HPDE6-E6E7 (cell line): ENCODE results near the gene STAT1.

Experiments used
- DNase-seq: peaks from one replicate; pipeline ENCODE4 v3.0.0; 2011; ENCODE audit warnings: missing footprints; ENCODE audit errors: extremely low spot score

STAT1 gene

GRCh38 chr2:191013932-191014652 is at the start of gene STAT1:
Gene STAT1 (minus strand): TSS chr2:191014171. CDS start chr2:191010003, 4,168 bp downstream.
- peak; percentile 89 for DNase-seq

- no peak for DNase-seq
Measured at GRCh38 chr2:191063584-191063983, 49.6 kb upstream of the STAT1 start.

GRCh38 chr2:191061381-191061980 is 47.5 kb upstream of the STAT1 start:
- DNase-seq: no peak

- no peak for DNase-seq
Measured at GRCh38 chr2:191059308-191059707, 45.3 kb upstream of the STAT1 start.

- no peak for DNase-seq
Measured at GRCh38 chr2:191056228-191056627, 42.3 kb upstream of the STAT1 start.

GRCh38 chr2:191053256-191053655 is 39.3 kb upstream of the STAT1 start:
- DNase-seq: no peak

- DNase-seq: peak; percentile 32
Measured at GRCh38 chr2:191051825-191052778, 38.1 kb upstream of the STAT1 start.

GRCh38 chr2:191051177-191051576 is 37.2 kb upstream of the STAT1 start:
- DNase-seq: no peak

GRCh38 chr2:191050640-191050987 is 36.6 kb upstream of the STAT1 start:
- DNase-seq: no peak

- DNase-seq: no peak
Measured at GRCh38 chr2:191049728-191050639, 36.0 kb upstream of the STAT1 start.

GRCh38 chr2:191048073-191048472 is 34.1 kb upstream of the STAT1 start:
- no peak for DNase-seq

- no peak for DNase-seq
Measured at GRCh38 chr2:191045141-191045540, 31.2 kb upstream of the STAT1 start.

GRCh38 chr2:191043438-191043837 is 29.5 kb upstream of the STAT1 start:
- no peak for DNase-seq

GRCh38 chr2:191041418-191042161 is 27.6 kb upstream of the STAT1 start:
- DNase-seq: peak; percentile 58

GRCh38 chr2:191039616-191040015 is 25.6 kb upstream of the STAT1 start:
- DNase-seq: no peak

GRCh38 chr2:191038741-191039140 is 24.8 kb upstream of the STAT1 start:
- DNase-seq: no peak

- peak; percentile 59 for DNase-seq
Measured at GRCh38 chr2:191038241-191038725, 24.3 kb upstream of the STAT1 start.

GRCh38 chr2:191037351-191037750 is 23.4 kb upstream of the STAT1 start:
- DNase-seq: no peak

GRCh38 chr2:191036363-191036762 is 22.4 kb upstream of the STAT1 start:
- no peak for DNase-seq

GRCh38 chr2:191032588-191033429 is 18.8 kb upstream of the STAT1 start:
- no peak for DNase-seq
